GM12878 (cell line): Measurements from ENCODE around the gene ST7. TPM values are rescaled to one million over a fixed set of nuclear protein-coding genes. Genes with fewer than 3 reads are reported as not detected.

Experiments used
- ATAC-seq: fragments of 200-7000 bp; cut with Tn5 transposase; 3 replicates; pipeline ENCODE4 v1.9.1; 2020; ENCODE audit warnings: mild to moderate bottlenecking, moderate library complexity
- BruUV-seq: library from RNA; stranded (reverse); fragments of 400-500 nt; replicated peaks from 2 replicates; lab custom pipeline; 2021; lab: Mats Ljungman, UMichigan
- CTCF ChIA-PET: fragments of 300-600 bp; sonication (Branson Sonifier 250); formaldehyde crosslinking; extraction: SDS; loops from one replicate; lab custom pipeline; 2021; ENCODE audit warnings: inconsistent platforms; lab: Yijun Ruan, JAX
- POLR2A ChIA-PET: fragments of 350-600 bp; formaldehyde crosslinking; extraction: SDS; loops from one replicate; lab custom pipeline; 2021; ENCODE audit warnings: inconsistent platforms; lab: Charles Lee
- RAD21 ChIA-PET: fragments of 300-600 bp; sonication (Branson Sonifier 250); formaldehyde crosslinking; loops from one replicate; lab custom pipeline; 2023; ENCODE audit warnings: antibody characterized with exemption; ENCODE audit not compliant: unreplicated experiment; lab: Charles Lee
- SMC1A ChIA-PET: fragments of 300-600 bp; sonication (Branson Sonifier 250); formaldehyde crosslinking; loops from one replicate; lab custom pipeline; 2023; ENCODE audit not compliant: unreplicated experiment, uncharacterized antibody; lab: Charles Lee
- DNase-seq: peaks from one replicate; pipeline ENCODE4 v3.0.0-alpha.2; 2011; ENCODE audit warnings: low read depth, low spot score
- FAIRE-seq: peaks from 3 replicates; lab custom pipeline; 2011; peaks lifted over from hg19 to GRCh38; lab: Jason Lieb, UNC
- H2AFZ ChIP-seq: 2 replicates; pipeline ENCODE4 v1.6.0; 2011; ENCODE audit warnings: low read depth, low read length, control low read depth; ENCODE audit not compliant: control insufficient read depth
- H3K27ac ChIP-seq: 2 replicates; pipeline ENCODE4 v1.5.1; 2011; ENCODE audit warnings: control low read depth; ENCODE audit not compliant: control insufficient read depth, insufficient read depth
- H3K27me3 ChIP-seq, 2 experiments: replicated peaks in 1 of 2; 2 replicates each; pipeline versions ENCODE4 v1.6.0 to v1.6.1; 2011; ENCODE audit warnings: low read length in 1 of 2; ENCODE audit not compliant: control insufficient read depth in 2 of 2, insufficient read depth in 2 of 2
- H3K36me3 ChIP-seq, 2 experiments: 2 replicates each; pipeline ENCODE4 v1.5.1; 2011; ENCODE audit warnings: low read length in 1 of 2; ENCODE audit not compliant: control insufficient read depth in 2 of 2, insufficient read depth in 2 of 2
- H3K4me1 ChIP-seq: 2 replicates; pipeline ENCODE4 v1.6.1; 2011; ENCODE audit warnings: mild to moderate bottlenecking, low read length, moderate library complexity, mixed read lengths; ENCODE audit not compliant: control insufficient read depth, insufficient read depth
- H3K4me2 ChIP-seq: 2 replicates; pipeline ENCODE4 v1.6.0; 2011; ENCODE audit warnings: control low read depth; ENCODE audit not compliant: control insufficient read depth, insufficient read depth
- H3K4me3 ChIP-seq: fragments of 200-600 bp; sonication (generic); 2 replicates; pipeline ENCODE4 v1.5.1; 2016
- H3K79me2 ChIP-seq: 2 replicates; pipeline ENCODE4 v1.6.0; 2011; ENCODE audit warnings: low read length; ENCODE audit not compliant: control insufficient read depth, insufficient read depth
- H3K9ac ChIP-seq: 2 replicates; pipeline ENCODE4 v1.8.0; 2011; ENCODE audit warnings: low read length, control low read depth, mixed read lengths; ENCODE audit not compliant: control insufficient read depth, insufficient read depth
- H3K9me3 ChIP-seq: replicated peaks from 3 replicates; pipeline ENCODE4 v1.5.1; 2011; ENCODE audit warnings: mild to moderate bottlenecking, low read length; ENCODE audit not compliant: control insufficient read depth, insufficient read depth
- H4K20me1 ChIP-seq: 2 replicates; pipeline ENCODE4 v1.6.0; 2011; ENCODE audit not compliant: control insufficient read depth, insufficient read depth
- BCLAF1 ChIP-seq: fragments of 450-650 bp; IDR thresholded peaks from 2 replicates; pipeline ENCODE4 v1.6.1; 2017; ENCODE audit warnings: antibody characterized with exemption, mild to moderate bottlenecking, moderate library complexity
- CBX5 ChIP-seq: sonication (generic); IDR thresholded peaks from 2 replicates; pipeline ENCODE4 v1.6.1; 2016; ENCODE audit warnings: low read depth, moderate library complexity, mild to moderate bottlenecking, inconsistent platforms
- IRF4 ChIP-seq: IDR thresholded peaks from 2 replicates; pipeline ENCODE4 v1.6.1; 2011; ENCODE audit warnings: low read depth, low read length
- MTA2 ChIP-seq: fragments of 450-650 bp; IDR thresholded peaks from 2 replicates; pipeline ENCODE4 v1.6.1; 2016; ENCODE audit warnings: low read depth, mild to moderate bottlenecking, moderate library complexity
- MTA3 ChIP-seq: IDR thresholded peaks from 2 replicates; pipeline ENCODE4 v1.6.1; 2012; ENCODE audit warnings: low read length, inconsistent platforms, borderline replicate concordance
- NR2F1 ChIP-seq: fragments of 450-650 bp; conservative IDR thresholded peaks from 2 replicates; pipeline ENCODE4 v1.6.1; 2017; ENCODE audit warnings: mild to moderate bottlenecking
- SMAD1 ChIP-seq: fragments of 450-650 bp; IDR thresholded peaks from 2 replicates; pipeline ENCODE4 v1.6.1; 2018; ENCODE audit warnings: mild to moderate bottlenecking, low read depth; ENCODE audit not compliant: partially characterized antibody
- YBX1 ChIP-seq: fragments of 450-650 bp; IDR thresholded peaks from 2 replicates; pipeline ENCODE4 v1.6.1; 2016; ENCODE audit warnings: antibody characterized with exemption
- WGBS: methylation state at CpG from one replicate; pipeline ENCODE4 v1.1.6; 2016; ENCODE audit warnings: low lambda C conversion rate; ENCODE audit not compliant: insufficient replicate concordance, insufficient coverage; ENCODE audit errors: missing lambda C conversion rate; 5-methylcytosine and 5-hydroxymethylcytosine counted together
- in situ Hi-C: fragments of 300-500 bp; cut with MboI; formaldehyde crosslinking; loops from 9 replicates; pipeline ENCODE4 v1.14.3; 2018; ENCODE audit warnings: mixed read lengths
- intact Hi-C: fragments of 100-400 bp; cut with micrococcal nuclease; formaldehyde crosslinking; loops from one replicate; pipeline ENCODE4 v1.14.2; 2022; ENCODE audit not compliant: unreplicated experiment
- polyA plus RNA-seq, 11 experiments: library from polyadenylated mRNA; depleted of rRNA in 4 of 11; unstranded in 6 of 11; stranded (reverse) in 5 of 11; fragments of >200 nt; fragmentation: Nextera tagmentation in 4 of 11; fragmentation: Illumina TruSeq in 1 of 11; extraction: Ambion mirVana in 4 of 11; extraction: Trizol in 1 of 11; gene quantifications; 1 replicate in 1 of 11; 2 replicates in 10 of 11; pipeline versions ENCODE4 v1.2.1 to v1.2.3, GENCODE V29; 2011 to 2016; ENCODE audit warnings: inconsistent platforms in 2 of 11, missing spikeins in 2 of 11, low read depth in 1 of 11
- total RNA-seq, 4 experiments: library from RNA; depleted of rRNA in 3 of 4; stranded (reverse); fragments of >200 nt in 3 of 4; fragmentation: Illumina TruSeq in 1 of 4; extraction: Trizol in 1 of 4; gene quantifications; 2 replicates each; pipeline versions ENCODE4 v1.2.1 to v1.2.3, GENCODE V29; 2013 to 2021
- TF ChIP-seq, protein P1 (sequence below): fragments of 450-650 bp; formaldehyde crosslinking; IDR thresholded peaks from 2 replicates; pipeline ENCODE4 v1.4.0; 2022; ENCODE audit warnings: mild to moderate bottlenecking, moderate library complexity

Gene ST7
- total and polyA plus RNA-seq, 10 of the 15 experiments (the other 5 are each of a cell fraction or from before 2014, with no cell fraction given) = 27.7 to 76.4 (median 53.6) TPM

GRCh38 chr7:117085275-117085674, 132.0 kb downstream of the ST7 start:
- H3K79me2 ChIP-seq = peaks cover 50% of the 10 kb centered on the region
- H3K4me2 ChIP-seq = no peak overlapping the region
- FAIRE-seq (no peak), DNase-seq (no peak)
- H3K27ac ChIP-seq = no peak overlapping the region
- WGBS = 98% methylated on average over 3 of the region's 3 CpGs
- H2AFZ ChIP-seq = no peak overlapping the region
- intact Hi-C loops = no loop called here
- ChIA-PET CTCF (interaction anchor here (0.8 to 1.1 kb wide), 2 partner anchors 25 to 33 kb away, joined by 3 to 4 read pairs; no protein-coding TSS in a partner anchor), POLR2A (interaction anchor here (0.5 to 1.1 kb wide), 5 partner anchors 16 to 78 kb away, joined by 3 to 4 read pairs (median 3); no protein-coding TSS in a partner anchor)
- no peak overlapping the region for H3K4me3 ChIP-seq
- BruUV-seq = no TSS peak
- TF ChIP-seq IRF4 (no peak), YBX1 (no peak)
- TF ChIP-seq, all 136 proteins: peak for 0
- Histone ChIP-seq H3K9ac (no peak overlapping the region), H3K9me3 (no peaks in the 10 kb centered on the region), H4K20me1 (no peaks in the 10 kb centered on the region), H3K27me3 (no peaks in the 10 kb centered on the region), H3K4me1 (peaks cover 10% of the 10 kb centered on the region; the same call in 1 of the 2 replicates), H3K36me3 (no peaks in the 10 kb centered on the region; a peak in 2 of 4 replicates)
- ATAC-seq = no peak
- SMC1A ChIA-PET = interaction anchor here (0.5 to 5.7 kb wide), 5 partner anchors 9 to 249 kb away, joined by 3 to 33 read pairs (median 6); no protein-coding TSS in a partner anchor
- RAD21 ChIA-PET = no interaction called here
- in situ Hi-C loops = no loop called here

DNA sequence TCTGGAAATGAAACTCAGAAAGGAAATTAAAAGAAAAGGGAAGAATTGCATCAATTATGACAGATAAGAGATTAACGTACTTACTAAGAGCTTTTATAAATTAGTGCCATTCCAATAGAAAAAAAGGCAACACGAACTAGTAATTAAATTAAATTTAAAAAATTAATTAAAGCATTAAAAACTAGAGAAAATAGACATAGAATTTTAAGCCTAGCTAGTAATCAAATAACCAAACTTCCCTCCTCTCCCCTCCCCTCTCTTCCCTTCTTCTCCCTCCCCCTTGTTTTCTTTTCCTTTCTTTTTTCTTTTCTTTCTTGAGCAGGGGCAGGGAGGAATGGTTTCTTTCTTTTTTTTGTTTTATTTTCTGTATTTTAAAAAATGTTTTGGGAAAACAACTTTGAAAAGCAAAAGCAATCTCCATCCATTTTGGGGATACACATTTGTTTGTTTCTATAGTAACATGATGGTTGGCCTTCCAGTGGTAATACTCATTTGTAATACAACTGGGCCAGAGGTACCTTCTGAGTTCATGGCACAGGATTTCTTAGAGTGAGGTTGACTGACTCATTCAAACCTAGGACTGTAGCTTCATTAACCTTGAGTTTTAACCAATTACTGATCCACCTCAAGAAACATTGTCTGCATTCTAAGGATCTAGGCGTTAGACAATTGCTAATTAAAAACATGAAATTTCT, 132.6 kb downstream of the ST7 start:
- H4K20me1 ChIP-seq = no peaks in the 10 kb centered on the region
- in situ Hi-C loops (no loop called here), intact Hi-C loops (no loop called here)
- H3K36me3 ChIP-seq = no peaks in the 10 kb centered on the region; a peak in 2 of 4 replicates
- SMC1A ChIA-PET = interaction anchor here (1.6 to 5.7 kb wide), 4 partner anchors 10 to 50 kb away, joined by 6 to 33 read pairs (median 6); no protein-coding TSS in a partner anchor
- RAD21 ChIA-PET = interaction anchor here (1.3 to 1.7 kb wide), 3 partner anchors 16 to 97 kb away, joined by 3 to 6 read pairs (median 6); no protein-coding TSS in a partner anchor
- H3K4me2 ChIP-seq = no peak overlapping the region
- CTCF ChIA-PET = interaction anchor here (0.7 to 1.7 kb wide), 8 partner anchors 17 to 101 kb away, joined by 3 to 6 read pairs (median 4); no protein-coding TSS in a partner anchor
- no peak overlapping the region for H3K27ac ChIP-seq
- ATAC-seq = peak; percentile 69
- DNase-seq = no peak
- H3K9ac ChIP-seq = no peak overlapping the region
- peaks cover 10% of the 10 kb centered on the region; the same call in 1 of the 2 replicates for H3K4me1 ChIP-seq
- no TSS peak for BruUV-seq
- no peak overlapping the region for H2AFZ ChIP-seq
- POLR2A ChIA-PET = interaction anchor here (0.5 to 1.2 kb wide), 9 partner anchors 15 to 79 kb away, joined by 3 to 4 read pairs (median 3); no protein-coding TSS in a partner anchor
- H3K9me3 ChIP-seq = no peaks in the 10 kb centered on the region
- H3K4me3 ChIP-seq = no peak overlapping the region
- no peak for FAIRE-seq
- H3K79me2 ChIP-seq = peaks cover 45% of the 10 kb centered on the region
- no peaks in the 10 kb centered on the region for H3K27me3 ChIP-seq
- WGBS = 76% methylated on average over 3 of the region's 3 CpGs
- no peak for TF ChIP-seq CBX5
- no peak for TF ChIP-seq SMAD1
- no peak for TF ChIP-seq MTA3
- TF ChIP-seq, protein P1, sequence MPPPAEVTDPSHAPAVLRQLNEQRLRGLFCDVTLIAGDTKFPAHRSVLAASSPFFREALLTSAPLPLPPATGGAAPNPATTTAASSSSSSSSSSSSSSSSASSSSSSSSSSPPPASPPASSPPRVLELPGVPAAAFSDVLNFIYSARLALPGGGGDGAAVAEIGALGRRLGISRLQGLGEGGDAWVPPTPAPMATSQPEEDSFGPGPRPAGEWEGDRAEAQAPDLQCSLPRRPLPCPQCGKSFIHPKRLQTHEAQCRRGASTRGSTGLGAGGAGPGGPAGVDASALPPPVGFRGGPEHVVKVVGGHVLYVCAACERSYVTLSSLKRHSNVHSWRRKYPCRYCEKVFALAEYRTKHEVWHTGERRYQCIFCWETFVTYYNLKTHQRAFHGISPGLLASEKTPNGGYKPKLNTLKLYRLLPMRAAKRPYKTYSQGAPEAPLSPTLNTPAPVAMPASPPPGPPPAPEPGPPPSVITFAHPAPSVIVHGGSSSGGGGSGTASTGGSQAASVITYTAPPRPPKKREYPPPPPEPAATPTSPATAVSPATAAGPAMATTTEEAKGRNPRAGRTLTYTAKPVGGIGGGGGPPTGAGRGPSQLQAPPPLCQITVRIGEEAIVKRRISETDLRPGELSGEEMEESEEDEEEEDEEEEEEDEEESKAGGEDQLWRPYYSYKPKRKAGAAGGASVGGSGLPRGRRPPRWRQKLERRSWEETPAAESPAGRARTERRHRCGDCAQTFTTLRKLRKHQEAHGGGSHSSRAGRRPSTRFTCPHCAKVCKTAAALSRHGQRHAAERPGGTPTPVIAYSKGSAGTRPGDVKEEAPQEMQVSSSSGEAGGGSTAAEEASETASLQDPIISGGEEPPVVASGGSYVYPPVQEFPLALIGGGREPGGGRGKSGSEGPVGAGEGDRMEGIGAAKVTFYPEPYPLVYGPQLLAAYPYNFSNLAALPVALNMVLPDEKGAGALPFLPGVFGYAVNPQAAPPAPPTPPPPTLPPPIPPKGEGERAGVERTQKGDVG (CRISPR knock-in tag) = no peak
- TF ChIP-seq MTA2 = no peak
- TF ChIP-seq NR2F1 = no peak
- no peak for TF ChIP-seq BCLAF1
